ENCODE measurements around the gene TBL2.

GRCh38 chr7:73572767-73573186, 5.6 kb downstream of the TBL2 start:
- TF ChIP-seq CTCF (IDR thresholded peaks at IDR 0.05) (no peak), POLR2A (IDR thresholded peaks at IDR 0.05) (no peak)

Data from heart left ventricle (tissue), 13 donors.